HepG2 (cell line): ENCODE measurements around the gene SMO. TPM values are rescaled to one million over a fixed set of nuclear protein-coding genes. Genes with fewer than 3 reads are reported as not detected.

ENCODE experiments used
- ATAC-seq: fragments of 200-7000 bp; cut with Tn5 transposase; 3 replicates; pipeline ENCODE4 v1.9.1; 2020; ENCODE audit warnings: mild to moderate bottlenecking, moderate library complexity
- BruUV-seq: library from RNA; stranded (reverse); fragments of 400-500 nt; replicated peaks from 2 replicates; lab custom pipeline; 2021; lab: Mats Ljungman, UMichigan
- CTCF ChIA-PET: fragments of 300-600 bp; formaldehyde crosslinking; extraction: SDS; loops from one replicate; lab custom pipeline; 2021; ENCODE audit warnings: low total read pairs, inconsistent platforms, low intra/inter-chr PET ratio; lab: Yijun Ruan, JAX
- POLR2A ChIA-PET: fragments of 350-600 bp; sonication (Branson Sonifier 250); formaldehyde crosslinking; loops from one replicate; lab custom pipeline; 2020; ENCODE audit warnings: antibody characterized with exemption, inconsistent platforms; lab: Yijun Ruan, JAX
- DNase-seq: peaks from one replicate; pipeline ENCODE4 v3.0.0-alpha.2; 2015; ENCODE audit warnings: low spot score
- FAIRE-seq: peaks from 3 replicates; lab custom pipeline; 2011; peaks lifted over from hg19 to GRCh38; lab: Jason Lieb, UNC
- H2AFZ ChIP-seq: one replicate; pipeline ENCODE4 v1.6.1; 2011; ENCODE audit warnings: low read length, inconsistent platforms
- H3K27ac ChIP-seq: fragments of 300-600 bp; 3 replicates; pipeline ENCODE4 v1.8.0; 2011; ENCODE audit warnings: mixed run types, mild to moderate bottlenecking, mixed read lengths, low read length, inconsistent platforms; ENCODE audit not compliant: insufficient read depth; ENCODE audit errors: extremely low read length
- H3K27me3 ChIP-seq, 2 experiments: fragments of 200-600 bp in 1 of 2; 2 replicates in 1 of 2; 3 replicates in 1 of 2; pipeline versions ENCODE4 v1.6.0 to v1.8.0; 2011; ENCODE audit warnings: low read length in 2 of 2, mild to moderate bottlenecking in 2 of 2, moderate library complexity in 2 of 2, inconsistent platforms in 1 of 2; ENCODE audit not compliant: insufficient read depth in 2 of 2, control insufficient read depth in 1 of 2
- H3K36me3 ChIP-seq, 2 experiments: fragments of 200-600 bp in 1 of 2; replicated peaks in 1 of 2; 2 replicates in 1 of 2; 3 replicates in 1 of 2; pipeline versions ENCODE4 v1.5.1 to v1.8.0; 2011; ENCODE audit warnings: low read length in 2 of 2, inconsistent platforms in 1 of 2; ENCODE audit not compliant: insufficient read depth in 2 of 2, control insufficient read depth in 1 of 2
- H3K4me1 ChIP-seq: 2 replicates; pipeline ENCODE4 v1.5.1; 2012; ENCODE audit warnings: low read length, inconsistent platforms; ENCODE audit not compliant: insufficient read depth
- H3K4me2 ChIP-seq: 2 replicates; pipeline ENCODE4 v1.6.0; 2011; ENCODE audit warnings: low read depth, low read length, inconsistent platforms
- H3K4me3 ChIP-seq, 3 experiments: fragments of 200-600 bp in 1 of 3; sonication (generic), shearing (Covaris generic) in 1 of 3; replicated peaks in 1 of 3; 2 replicates each; pipeline ENCODE4 v1.5.1; 2011 to 2016; ENCODE audit warnings: low read length in 3 of 3, inconsistent platforms in 2 of 3, low read depth in 2 of 3, mild to moderate bottlenecking in 2 of 3, control low read depth in 1 of 3, mixed read lengths in 1 of 3; ENCODE audit not compliant: insufficient read depth in 1 of 3
- H3K79me2 ChIP-seq: one replicate; pipeline ENCODE4 v1.6.1; 2011; ENCODE audit warnings: low read length, inconsistent platforms; ENCODE audit not compliant: insufficient read depth
- H3K9ac ChIP-seq: 2 replicates; pipeline ENCODE4 v1.6.0; 2011; ENCODE audit warnings: mild to moderate bottlenecking, low read depth, low read length, inconsistent platforms; ENCODE audit not compliant: insufficient read depth
- H3K9me3 ChIP-seq: 2 replicates; pipeline ENCODE4 v1.5.1; 2012; ENCODE audit warnings: mild to moderate bottlenecking, low read length
- H4K20me1 ChIP-seq: 2 replicates; pipeline ENCODE4 v1.6.0; 2011; ENCODE audit warnings: inconsistent platforms, mild to moderate bottlenecking, low read length, moderate library complexity; ENCODE audit not compliant: insufficient read depth
- CBX5 ChIP-seq: sonication (generic); formaldehyde crosslinking; IDR thresholded peaks from 2 replicates; pipeline ENCODE4 v1.4.0; 2020; ENCODE audit warnings: missing genetic modification reagents, borderline replicate concordance
- ETV6 ChIP-seq: sonication (generic); formaldehyde crosslinking; conservative IDR thresholded peaks from 2 replicates; pipeline ENCODE4 v1.4.0; 2020; ENCODE audit warnings: missing genetic modification reagents
- KDM6A ChIP-seq: IDR thresholded peaks from 2 replicates; pipeline ENCODE4 v1.6.1; 2016; ENCODE audit warnings: low read depth
- MAFK ChIP-seq, 2 experiments: IDR thresholded peaks in 1 of 2; conservative IDR thresholded peaks in 1 of 2; 2 replicates each; pipeline ENCODE4 v1.6.1; 2011; ENCODE audit warnings: improper control_type of control experiment in 2 of 2, low read length in 2 of 2
- MTF2 ChIP-seq: sonication (generic); formaldehyde crosslinking; IDR thresholded peaks from 2 replicates; pipeline ENCODE4 v1.5.0; 2020; ENCODE audit warnings: missing genetic modification reagents, borderline replicate concordance
- PAX8 ChIP-seq: sonication (generic); formaldehyde crosslinking; IDR thresholded peaks from 2 replicates; pipeline ENCODE4 v1.8.0; 2022; ENCODE audit warnings: mild to moderate bottlenecking, missing genetic modification reagents, borderline replicate concordance
- RBM39 ChIP-seq: fragments of 200-400 bp; formaldehyde crosslinking; IDR thresholded peaks from one replicate; pipeline ENCODE4 v1.6.1; 2018; ENCODE audit warnings: antibody characterized with exemption, mild to moderate bottlenecking, low read depth, low read length; ENCODE audit not compliant: poor library complexity, severe bottlenecking
- SKI ChIP-seq: fragments of 450-650 bp; IDR thresholded peaks from one replicate; pipeline ENCODE4 v1.6.1; 2018; ENCODE audit warnings: mild to moderate bottlenecking; ENCODE audit not compliant: partially characterized antibody
- ZBTB14 ChIP-seq: sonication (generic); formaldehyde crosslinking; IDR thresholded peaks from 2 replicates; pipeline ENCODE4 v1.4.0; 2020; ENCODE audit warnings: missing genetic modification reagents
- ZNF441 ChIP-seq: sonication (generic); formaldehyde crosslinking; IDR thresholded peaks from 2 replicates; pipeline ENCODE4 v1.7.0; 2021; ENCODE audit warnings: missing genetic modification reagents, borderline replicate concordance
- ZNF512 ChIP-seq: sonication (generic); formaldehyde crosslinking; IDR thresholded peaks from 2 replicates; pipeline ENCODE4 v1.4.0; 2020; ENCODE audit warnings: mild to moderate bottlenecking, missing genetic modification reagents
- ZNF570 ChIP-seq: sonication (generic); formaldehyde crosslinking; IDR thresholded peaks from 2 replicates; pipeline ENCODE4 v1.4.0; 2020; ENCODE audit warnings: mild to moderate bottlenecking, missing genetic modification reagents, borderline replicate concordance
- ZNF598 ChIP-seq: sonication (generic); formaldehyde crosslinking; IDR thresholded peaks from 2 replicates; pipeline ENCODE4 v1.5.1; 2020; ENCODE audit warnings: mild to moderate bottlenecking, missing genetic modification reagents, borderline replicate concordance
- ZNF747 ChIP-seq: sonication (generic); formaldehyde crosslinking; IDR thresholded peaks from 2 replicates; pipeline ENCODE4 v1.8.1; 2023; ENCODE audit warnings: missing genetic modification reagents, mild to moderate bottlenecking, borderline replicate concordance
- ZNF777 ChIP-seq: sonication (generic); formaldehyde crosslinking; IDR thresholded peaks from 2 replicates; pipeline ENCODE4 v1.4.0; 2020; ENCODE audit warnings: missing genetic modification reagents
- ZNF781 ChIP-seq: sonication (generic); formaldehyde crosslinking; IDR thresholded peaks from 2 replicates; pipeline ENCODE4 v1.5.1; 2020; ENCODE audit warnings: borderline replicate concordance, mild to moderate bottlenecking, missing genetic modification reagents; ENCODE audit errors: not compliant biosample characterization
- ZSCAN20 ChIP-seq: sonication (generic); formaldehyde crosslinking; IDR thresholded peaks from 2 replicates; pipeline ENCODE4 v1.4.0; 2020; ENCODE audit warnings: missing genetic modification reagents, mild to moderate bottlenecking, borderline replicate concordance
- WGBS: methylation state at CpG from one replicate; pipeline ENCODE4 v1.1.6; 2017; ENCODE audit warnings: low lambda C conversion rate; 5-methylcytosine and 5-hydroxymethylcytosine counted together
- in situ Hi-C: cut with HindIII; loops from 2 replicates; pipeline ENCODE4 v1.10.0; 2017; ENCODE audit warnings: low pct_unique_long_range_greater_than_20kb; ENCODE audit not compliant: extremely low pct_ligation_motif_present
- intact Hi-C: fragments of 100-400 bp; cut with micrococcal nuclease; formaldehyde crosslinking; loops from one replicate; pipeline ENCODE4 v1.10.0; 2022; ENCODE audit not compliant: unreplicated experiment
- polyA plus RNA-seq, 8 experiments: library from polyadenylated mRNA; depleted of rRNA in 3 of 8; stranded (reverse) in 7 of 8; unstranded in 1 of 8; fragments of >200 nt; fragmentation: Illumina TruSeq in 4 of 8; extraction: Trizol in 4 of 8; gene quantifications; 2 replicates each; pipeline versions ENCODE4 v1.2.1 to v1.2.3, GENCODE V29; 2011 to 2016; ENCODE audit warnings: low read depth in 4 of 8, missing spikeins in 1 of 8, mixed read lengths in 1 of 8; ENCODE audit not compliant: insufficient read depth in 1 of 8
- total RNA-seq, 5 experiments: library from RNA; depleted of rRNA; stranded (reverse); fragments of >200 nt; fragmentation: Illumina TruSeq; extraction: Trizol; gene quantifications; 2 replicates each; pipeline ENCODE4 v1.2.3, GENCODE V29; 2016; ENCODE audit warnings: low read depth in 1 of 5

Gene SMO
- total and polyA plus RNA-seq, 2 of the 13 experiments (the other 11 are each of a cell fraction or from before 2014, with no cell fraction given): 23.8 to 32.3 TPM

GRCh38 chr7:129228633-129229032, 40.2 kb downstream of the SMO start:
- no peak overlapping the region for H3K4me2 ChIP-seq
- no peak for DNase-seq
- H3K36me3 ChIP-seq: no peaks in the 10 kb centered on the region
- CTCF ChIA-PET: no interaction called here
- no peak overlapping the region for H3K4me3 ChIP-seq
- no peaks in the 10 kb centered on the region for H3K9me3 ChIP-seq
- no TSS peak for BruUV-seq
- no peak overlapping the region for H3K9ac ChIP-seq
- no peak overlapping the region for H2AFZ ChIP-seq
- FAIRE-seq: no peak
- no peaks in the 10 kb centered on the region for H4K20me1 ChIP-seq
- no peaks in the 10 kb centered on the region for H3K27me3 ChIP-seq
- in situ Hi-C loops (no loop called here), intact Hi-C loops (no loop called here)
- no peak for TF ChIP-seq ZNF777 (CRISPR knock-in tag)
- TF ChIP-seq PAX8 (CRISPR knock-in tag): no peak
- TF ChIP-seq CBX5: no peak
- TF ChIP-seq ZNF747: no peak
- no peak for TF ChIP-seq ETV6
- no peak for TF ChIP-seq MAFK (conservative IDR thresholded peaks at IDR 0.05 in 1 of 2, IDR thresholded peaks at IDR 0.05 in 1 of 2; ENCODE audit: low read length in 2 of 2)
- TF ChIP-seq ZBTB14 (CRISPR knock-in tag): no peak
- no peak for TF ChIP-seq ZNF441
- TF ChIP-seq SKI: no peak
- no peak for TF ChIP-seq ZNF570
- TF ChIP-seq RBM39: no peak
- no peak for TF ChIP-seq KDM6A
- no peak for TF ChIP-seq MTF2 (CRISPR knock-in tag)
- TF ChIP-seq ZSCAN20: no peak
- TF ChIP-seq ZNF598 (CRISPR knock-in tag): no peak
- no peak for TF ChIP-seq ZNF781
- no peak for TF ChIP-seq ZNF512 (CRISPR knock-in tag)
- H3K79me2 ChIP-seq: peaks cover 25% of the 10 kb centered on the region
- H3K27ac ChIP-seq: no peak overlapping the region
- H3K4me1 ChIP-seq: peaks cover 20% of the 10 kb centered on the region
- no peak for ATAC-seq
- POLR2A ChIA-PET: no interaction called here
- WGBS: 97% methylated on average over 2 of the region's 2 CpGs
